Stimulated activated CD8-positive, alpha-beta memory T cell treated with anti-CD3 and anti-CD28 coated beads, Interleukin-12 subunit alpha, Interleukin-12 subunit beta, amount 100 ng/mL, for 24 hours (primary cell): ENCODE results near the gene EEF1AKMT4.
A peak's percentile ranks its signal among the peaks of the same experiment; 100 is the strongest.

Experiments
- DNase-seq: peaks from one replicate; pipeline ENCODE4 v3.0.0-alpha.2; 2020; ENCODE audit errors: extremely low read depth

Gene EEF1AKMT4

GRCh38 chr3:184249412-184250166, at the start of gene EEF1AKMT4:
Gene EEF1AKMT4 (plus strand): TSS chr3:184249672. CDS start chr3:184249695, 23 bp downstream.
- peak; percentile 89 for DNase-seq

GRCh38 chr3:184200825-184201224, 48.6 kb upstream of the EEF1AKMT4 start:
- DNase-seq: no peak

- DNase-seq: no peak
Observed at GRCh38 chr3:184203526-184203925, 45.9 kb upstream of the EEF1AKMT4 start.

GRCh38 chr3:184209146-184209923, 40.1 kb upstream of the EEF1AKMT4 start:
- DNase-seq: no peak

GRCh38 chr3:184211297-184211696, 38.2 kb upstream of the EEF1AKMT4 start:
- no peak for DNase-seq

- DNase-seq: no peak
Observed at GRCh38 chr3:184211718-184212117, 37.8 kb upstream of the EEF1AKMT4 start.

GRCh38 chr3:184218814-184219213, 30.7 kb upstream of the EEF1AKMT4 start:
- no peak for DNase-seq

- no peak for DNase-seq
Observed at GRCh38 chr3:184222521-184222920, 27.0 kb upstream of the EEF1AKMT4 start.

GRCh38 chr3:184223946-184224345, 25.5 kb upstream of the EEF1AKMT4 start:
- DNase-seq: no peak

- no peak for DNase-seq
Observed at GRCh38 chr3:184227481-184227935, 22.0 kb upstream of the EEF1AKMT4 start.

GRCh38 chr3:184228376-184229137, 20.9 kb upstream of the EEF1AKMT4 start:
- no peak for DNase-seq

GRCh38 chr3:184229394-184230080, 19.9 kb upstream of the EEF1AKMT4 start, which contains the start of gene VWA5B2:
Gene VWA5B2 (plus strand): TSS chr3:184229585. CDS start chr3:184230529, 944 bp downstream.
- DNase-seq: peak; percentile 40

- DNase-seq: no peak
Observed at GRCh38 chr3:184230081-184230602, 19.3 kb upstream of the EEF1AKMT4 start.

GRCh38 chr3:184230603-184231528, 18.6 kb upstream of the EEF1AKMT4 start:
- DNase-seq: no peak

- DNase-seq: no peak
Observed at GRCh38 chr3:184231671-184232070, 17.8 kb upstream of the EEF1AKMT4 start.

GRCh38 chr3:184233127-184233843, 16.2 kb upstream of the EEF1AKMT4 start:
- DNase-seq: no peak

GRCh38 chr3:184234224-184234623, 15.2 kb upstream of the EEF1AKMT4 start:
- no peak for DNase-seq

GRCh38 chr3:184234671-184235380, 14.6 kb upstream of the EEF1AKMT4 start:
- DNase-seq: no peak
